GM19372 (cell line): ENCODE data around the gene RNU6-1.

ENCODE experiments used
- ATAC-seq: cut with Tn5 transposase; IDR thresholded peaks from one replicate; pipeline ENCODE4 v1.9.1; 2021; ENCODE audit warnings: mild to moderate bottlenecking, low read depth, moderate library complexity; ENCODE audit not compliant: unreplicated experiment

Gene RNU6-1

GRCh38 chr15:67859331-67859946 lies 19.6 kb upstream of the RNU6-1 start:
- no peak for ATAC-seq

GRCh38 chr15:67857220-67857619 lies 17.4 kb upstream of the RNU6-1 start:
- no peak for ATAC-seq

- ATAC-seq, result no peak
These were observed 16.0 kb upstream of the RNU6-1 start for GRCh38 chr15:67855842-67856241.

- no peak for ATAC-seq
These were observed 14.5 kb upstream of the RNU6-1 start for GRCh38 chr15:67854358-67854757.

- ATAC-seq, result no peak
These were observed 13.6 kb upstream of the RNU6-1 start for GRCh38 chr15:67853454-67853853.

- no peak for ATAC-seq
These were observed 12.6 kb upstream of the RNU6-1 start for GRCh38 chr15:67852418-67852817.

- ATAC-seq, result no peak
These were observed 11.2 kb upstream of the RNU6-1 start for GRCh38 chr15:67850994-67851571.

- no peak for ATAC-seq
These were observed 10.5 kb upstream of the RNU6-1 start for GRCh38 chr15:67850336-67850735.

- ATAC-seq, result no peak
These were observed 9.7 kb upstream of the RNU6-1 start for GRCh38 chr15:67849538-67849937.

GRCh38 chr15:67845974-67846373 lies 6.1 kb upstream of the RNU6-1 start:
- ATAC-seq, result no peak

GRCh38 chr15:67843571-67844387 lies 3.9 kb upstream of the RNU6-1 start:
- ATAC-seq, result no peak

GRCh38 chr15:67843092-67843501 lies 3.3 kb upstream of the RNU6-1 start:
- ATAC-seq, result no peak

- ATAC-seq, result no peak
These were observed 1.6 kb upstream of the RNU6-1 start for GRCh38 chr15:67841513-67841762.

- no peak for ATAC-seq
These were observed 1.1 kb upstream of the RNU6-1 start for GRCh38 chr15:67840749-67841512.

GRCh38 chr15:67839499-67839928 lies 331 bp downstream of the RNU6-1 start:
- ATAC-seq, result peak; percentile 21

GRCh38 chr15:67838789-67839332 lies 984 bp downstream of the RNU6-1 start:
- ATAC-seq, result no peak

GRCh38 chr15:67836955-67837354 lies 2.9 kb downstream of the RNU6-1 start:
- ATAC-seq, result no peak

GRCh38 chr15:67836477-67836876 lies 3.4 kb downstream of the RNU6-1 start:
- ATAC-seq, result no peak

- no peak for ATAC-seq
These were observed 3.8 kb downstream of the RNU6-1 start for GRCh38 chr15:67836134-67836455.

GRCh38 chr15:67835297-67836133 lies 4.3 kb downstream of the RNU6-1 start:
- ATAC-seq, result no peak
